G401.6 (cell line): ENCODE data around the gene FAM221B.

Experiments
- FAIRE-seq: peaks from 2 replicates; lab custom pipeline; 2012; peaks lifted over from hg19 to GRCh38; lab: Jason Lieb, UNC

FAM221B gene

DNA sequence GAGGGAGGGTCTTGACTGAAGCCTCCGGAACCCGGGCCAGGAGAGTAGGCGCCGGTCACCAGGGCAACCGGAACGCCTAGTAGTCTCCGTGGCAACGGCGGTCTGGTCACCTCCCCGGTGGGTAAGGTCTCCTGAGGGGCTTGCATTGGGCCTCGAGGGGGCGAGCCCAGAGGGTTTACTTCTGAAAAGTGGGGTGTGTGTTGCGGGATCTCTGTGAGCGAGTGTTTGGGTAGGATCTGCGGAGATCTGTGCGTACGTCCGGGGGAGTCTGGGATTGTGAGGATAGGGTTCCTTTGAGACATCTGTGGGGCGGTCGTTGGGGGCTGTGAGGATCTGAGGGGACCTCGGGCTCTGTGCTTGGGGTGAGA, at the start of gene FAM221B:
FAM221B (minus strand) TSS at position 17 of the 368 bp plus-strand sequence. CDS start 2,571 bp downstream, outside the sequence.
- FAIRE-seq = no peak

- FAIRE-seq = no peak
These were observed 44.0 kb upstream of the FAM221B start for GRCh38 chr9:35872505-35872904.

- FAIRE-seq = no peak
These were observed 43.0 kb upstream of the FAM221B start for GRCh38 chr9:35871545-35871944.

DNA sequence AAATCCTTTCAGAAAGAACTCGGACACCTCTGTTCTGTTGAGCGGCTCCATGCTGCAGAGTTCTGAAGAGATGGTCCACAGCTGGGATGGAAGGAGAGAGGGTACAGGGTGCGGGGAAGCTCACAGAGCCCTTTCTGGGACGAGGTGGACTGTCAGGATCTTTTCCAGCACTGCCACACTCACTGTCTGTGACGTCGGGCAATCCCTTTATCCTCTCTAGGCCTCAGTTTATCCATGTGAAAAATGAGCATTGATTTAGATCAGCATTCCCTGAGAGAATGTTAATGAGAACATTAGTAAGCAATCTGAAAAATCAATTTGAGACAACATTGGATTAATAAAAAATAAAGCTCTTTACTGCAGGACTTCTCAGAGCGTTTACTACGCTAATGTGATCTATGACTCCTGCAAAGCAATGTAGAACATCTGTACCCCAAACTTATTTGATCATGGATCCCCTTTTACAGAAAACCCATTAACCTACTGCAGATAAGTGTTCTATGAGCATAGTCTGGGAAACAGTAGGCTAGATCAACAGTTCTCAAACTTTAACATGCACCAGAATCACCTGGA, 41.9 kb upstream of the FAM221B start, which contains the start of gene OR13J1:
OR13J1 (minus strand) TSS at position 51 of the 573 bp plus-strand sequence; CDS start at position 51, 0 bp downstream.
- no peak for FAIRE-seq

DNA sequence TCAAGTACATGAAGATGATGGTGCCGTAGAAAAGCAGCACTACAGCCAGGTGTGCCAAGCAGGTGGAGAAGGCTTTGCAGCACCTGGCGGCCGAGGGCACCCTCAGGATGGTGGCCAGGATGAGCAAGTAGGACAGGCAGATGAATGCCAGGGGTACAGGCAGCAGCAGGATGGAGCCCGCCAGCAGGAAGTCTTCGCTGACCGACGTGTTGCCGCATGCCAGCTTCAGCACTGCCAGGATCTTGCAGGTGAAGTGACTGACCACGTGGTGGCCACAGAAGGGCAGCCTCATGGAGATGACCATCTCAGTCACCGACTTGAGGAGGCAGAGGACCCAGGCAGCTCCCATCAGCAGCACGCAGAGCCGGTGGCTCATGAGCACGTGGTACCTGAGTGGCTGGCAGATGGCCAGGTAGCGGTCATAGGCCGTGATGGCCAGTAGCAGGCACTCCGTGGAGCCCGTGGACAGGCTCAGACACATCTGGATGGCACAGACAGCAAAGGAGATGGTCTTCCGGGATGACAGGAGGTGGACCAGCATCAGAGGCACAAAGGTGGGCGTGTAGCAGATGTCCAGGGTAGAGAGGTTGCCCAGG, 41.2 kb upstream of the FAM221B start:
- no peak for FAIRE-seq

GRCh38 chr9:35868933-35869332, 40.4 kb upstream of the FAM221B start:
- no peak for FAIRE-seq

GRCh38 chr9:35867538-35867937, 39.0 kb upstream of the FAM221B start:
- FAIRE-seq = no peak

GRCh38 chr9:35864695-35865255, 36.2 kb upstream of the FAM221B start:
- FAIRE-seq = no peak

DNA sequence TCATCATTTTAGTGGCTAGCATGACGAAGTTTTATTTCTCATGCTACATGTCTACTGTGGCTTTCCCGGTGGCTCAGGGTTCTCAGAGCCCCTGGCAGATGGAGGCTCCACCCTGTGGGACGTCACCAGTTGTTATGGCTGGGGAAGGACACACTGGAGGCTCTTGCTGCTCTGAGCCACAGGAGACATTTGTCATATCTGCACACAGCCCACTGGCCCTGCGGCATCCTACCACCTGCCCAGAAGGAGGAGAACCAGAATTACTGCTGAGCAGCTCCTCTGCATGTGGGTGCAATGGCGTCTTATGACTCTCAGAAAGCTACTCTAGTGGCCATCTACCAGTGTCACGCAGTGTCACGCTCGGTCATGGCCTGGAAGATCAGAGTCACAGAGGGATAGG, 35.1 kb upstream of the FAM221B start:
- FAIRE-seq = no peak

DNA sequence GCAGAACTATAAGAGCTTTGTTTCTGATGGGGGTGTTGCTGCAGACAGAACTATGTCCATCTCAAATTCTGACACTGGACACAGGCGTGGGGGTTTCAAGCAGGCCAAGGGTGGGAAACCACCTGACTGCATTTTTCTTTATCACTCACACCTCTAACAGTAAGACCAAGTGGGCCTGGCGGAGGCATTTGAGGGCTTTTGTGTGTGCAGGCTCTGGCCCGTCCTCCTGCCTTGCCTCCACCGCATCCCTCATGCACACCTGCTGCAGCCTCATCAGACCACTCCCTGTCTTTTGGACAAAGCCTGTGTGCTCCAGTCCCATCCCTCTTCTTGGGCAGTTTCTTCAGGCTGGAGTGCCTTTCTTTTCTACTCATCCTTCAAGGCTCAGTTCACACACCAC, 33.8 kb upstream of the FAM221B start:
- no peak for FAIRE-seq

GRCh38 chr9:35861161-35861897, 32.8 kb upstream of the FAM221B start:
- no peak for FAIRE-seq

DNA sequence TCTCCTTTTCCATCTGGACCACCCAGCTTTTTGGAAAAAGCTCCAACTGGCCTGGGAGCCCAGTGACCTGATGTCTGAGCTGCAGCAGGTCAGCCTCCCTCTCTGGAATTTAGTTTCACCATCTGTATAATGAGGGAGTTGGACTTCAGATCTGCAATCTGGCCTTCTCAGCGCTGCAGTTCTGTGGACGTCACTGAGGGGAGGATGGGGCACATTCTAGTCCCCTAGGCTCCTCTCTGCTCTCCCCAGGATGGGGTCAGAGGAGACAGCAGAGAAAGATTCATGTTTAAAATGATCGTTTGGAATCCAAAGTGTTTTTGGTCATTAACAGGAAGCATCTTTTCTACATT, 31.4 kb upstream of the FAM221B start:
- FAIRE-seq = no peak

- FAIRE-seq = no peak
These were observed 30.9 kb upstream of the FAM221B start for GRCh38 chr9:35859310-35859989.

GRCh38 chr9:35858458-35858857, 29.9 kb upstream of the FAM221B start:
- FAIRE-seq = no peak

GRCh38 chr9:35856882-35857281, 28.4 kb upstream of the FAM221B start:
- no peak for FAIRE-seq

GRCh38 chr9:35856206-35856605, 27.7 kb upstream of the FAM221B start:
- FAIRE-seq = no peak

DNA sequence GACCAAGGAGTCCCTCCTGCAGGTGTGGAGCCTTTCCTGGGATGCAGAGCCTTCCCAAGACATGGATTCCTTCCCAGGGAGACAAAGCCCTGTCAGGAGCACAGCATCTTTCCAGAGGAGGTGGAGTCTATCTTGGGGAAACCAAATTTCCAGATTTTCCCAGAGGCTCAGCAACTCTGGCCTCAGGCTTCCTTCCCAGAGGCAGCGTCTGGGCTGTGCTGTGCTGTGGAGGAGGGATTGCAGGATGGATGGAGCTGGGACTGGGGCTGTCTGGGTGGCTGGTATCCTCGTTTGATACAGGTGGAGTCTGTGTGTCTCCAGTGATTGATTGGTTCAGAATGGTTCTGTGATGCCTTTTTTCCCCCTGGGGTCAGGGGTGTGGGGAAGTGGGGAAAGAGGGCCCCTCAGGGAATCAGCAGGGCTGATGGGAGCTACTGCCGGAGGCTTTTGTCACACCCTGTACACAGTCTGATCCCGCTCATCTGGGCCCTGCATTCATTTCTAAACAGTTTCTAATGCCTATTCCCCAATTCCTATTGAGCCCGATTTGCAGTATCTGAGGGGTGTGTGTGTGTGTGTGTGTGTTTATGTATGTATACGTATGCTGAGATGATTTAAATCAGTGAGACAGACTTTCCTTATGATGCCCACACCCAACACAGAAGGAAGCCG, 25.7 kb upstream of the FAM221B start:
- FAIRE-seq = no peak

DNA sequence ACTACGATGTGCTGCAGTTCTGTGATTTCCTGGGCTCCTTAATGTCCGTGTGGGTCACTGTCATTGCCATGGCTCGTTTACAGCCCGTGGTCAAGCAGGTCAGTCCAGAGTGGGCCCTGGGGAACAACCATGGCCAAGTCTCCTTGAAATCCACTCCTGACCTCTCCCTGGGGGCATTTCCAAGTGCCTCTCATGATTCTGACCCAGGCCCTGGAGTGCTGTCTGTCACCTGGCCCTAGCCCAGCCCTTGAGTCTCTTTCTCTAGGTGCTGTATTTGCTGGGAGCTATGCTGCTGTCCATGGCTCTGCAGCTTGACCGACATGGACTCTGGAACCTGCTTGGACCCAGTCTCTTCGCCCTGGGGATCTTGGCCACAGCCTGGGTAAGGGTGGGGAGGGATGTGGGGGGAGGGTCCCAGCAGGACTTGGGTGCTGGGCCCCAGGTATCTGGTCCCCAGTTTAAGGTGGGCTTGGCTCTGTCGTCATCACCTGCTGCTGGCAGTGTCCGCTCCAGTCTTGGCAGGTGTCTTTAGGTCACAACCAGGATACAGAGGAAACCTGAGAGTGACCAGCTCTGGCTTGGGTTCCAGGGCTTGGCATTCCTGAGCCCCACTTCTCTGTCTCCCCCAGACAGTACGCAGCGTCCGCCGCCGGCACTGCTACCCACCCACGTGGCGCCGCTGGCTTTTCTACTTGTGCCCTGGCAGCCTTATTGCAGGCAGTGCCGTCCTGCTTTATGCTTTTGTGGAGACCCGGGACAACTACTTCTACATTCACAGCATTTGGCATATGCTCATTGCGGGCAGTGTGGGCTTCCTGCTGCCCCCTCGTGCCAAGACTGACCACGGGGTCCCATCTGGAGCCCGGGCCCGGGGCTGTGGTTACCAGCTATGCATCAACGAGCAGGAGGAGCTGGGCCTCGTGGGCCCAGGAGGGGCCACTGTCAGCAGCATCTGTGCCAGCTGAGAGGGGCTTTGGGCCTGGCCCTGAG, 24.6 kb upstream of the FAM221B start:
- FAIRE-seq = no peak

DNA sequence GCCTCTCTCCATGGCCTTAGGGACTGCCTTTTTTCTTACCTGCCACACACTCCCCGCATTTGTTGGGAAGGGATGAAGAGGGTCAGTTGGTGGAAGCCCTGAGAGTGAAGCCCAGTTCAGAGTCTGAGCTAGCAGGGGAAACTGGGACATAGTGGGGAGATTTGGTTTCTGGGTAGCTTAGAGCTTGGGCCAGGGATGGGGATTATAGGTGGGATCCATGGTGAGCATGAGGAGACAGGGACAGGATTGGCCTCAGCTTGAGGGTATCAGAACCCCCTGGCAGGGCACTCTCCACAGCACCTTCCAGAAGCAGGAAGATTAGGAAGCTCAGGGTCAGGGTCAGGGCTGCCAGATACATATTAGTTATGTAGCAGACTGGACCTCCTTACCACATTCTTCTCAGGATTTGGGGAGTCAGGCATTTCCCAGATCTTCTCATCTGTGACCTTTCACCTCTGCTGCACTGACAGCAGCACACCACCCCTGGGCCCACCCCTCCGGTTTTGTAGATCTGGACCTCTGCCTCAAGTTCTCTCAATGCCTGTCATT, 23.8 kb upstream of the FAM221B start:
- FAIRE-seq = no peak

DNA sequence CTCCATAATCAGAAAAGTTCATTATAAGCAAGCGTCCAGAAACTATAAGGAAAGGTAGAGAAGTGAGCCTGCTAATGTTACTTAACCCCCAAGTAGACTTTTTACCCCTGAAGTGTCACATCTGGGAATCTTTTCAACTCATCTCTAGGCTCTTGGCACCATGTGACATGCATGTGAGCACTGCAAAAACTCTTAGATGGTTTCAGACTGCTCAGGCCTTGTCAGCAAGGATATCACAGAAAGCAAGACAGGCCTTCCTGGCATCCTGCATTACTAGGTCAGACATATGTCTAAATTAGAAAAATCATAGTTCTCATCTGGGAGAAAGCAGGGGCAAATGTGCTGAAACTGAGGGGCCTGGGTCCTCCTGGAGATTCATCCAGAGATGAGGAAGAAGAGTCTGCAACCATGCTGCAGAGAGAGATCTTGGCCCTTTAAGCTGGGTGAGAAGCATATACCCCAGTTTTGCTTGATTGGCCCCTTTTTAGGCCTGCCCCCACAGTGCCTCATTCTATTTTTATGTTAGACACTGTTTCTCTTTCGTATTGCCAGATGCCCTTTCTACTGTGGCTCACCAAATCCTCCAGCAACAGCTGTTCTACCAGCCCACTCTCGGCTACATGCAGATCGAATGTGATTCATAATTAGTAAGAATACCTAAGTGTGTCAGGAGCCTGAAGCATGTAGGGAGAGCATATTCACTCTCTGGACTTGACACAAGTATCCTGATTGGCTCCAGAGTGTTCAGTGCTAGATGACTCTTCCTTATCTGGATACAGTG, 19.4 kb upstream of the FAM221B start:
- FAIRE-seq = no peak
